Esophagus squamous epithelium (tissue), 5 donors: ENCODE measurements around the gene CCDC78. TPM values are rescaled to one million over a fixed set of nuclear protein-coding genes. Genes with fewer than 3 reads are reported as not detected.
A peak's percentile ranks its signal among the peaks of the same experiment; 100 is the strongest.

Experiments used
- DNase-seq: peaks from one replicate; lab custom pipeline; 2025; lab: John Stamatoyannopoulos, UW
- H3K27ac ChIP-seq, 4 donors: fragments of 200-600 bp; sonication (generic); one replicate each; pipeline ENCODE4 v1.5.1; 2016 to 2019; ENCODE audit warnings: mild to moderate bottlenecking in 1 of 4
- H3K27me3 ChIP-seq, 4 donors: fragments of 200-600 bp; sonication (generic); 1 replicate in 3 of 4; 2 replicates in 1 of 4; pipeline versions ENCODE4 v1.5.1 to v1.6.0; 2017 to 2021; ENCODE audit warnings: antibody characterized with exemption in 1 of 4
- H3K36me3 ChIP-seq, 3 donors: fragments of 200-600 bp; sonication (generic); one replicate each; pipeline ENCODE4 v1.5.1; 2016 to 2019
- H3K4me1 ChIP-seq, 3 donors: fragments of 200-600 bp; sonication (generic); one replicate each; pipeline ENCODE4 v1.5.1; 2017 to 2019
- H3K4me3 ChIP-seq, 4 donors: fragments of 200-600 bp; sonication (generic); 1 replicate in 3 of 4; 2 replicates in 1 of 4; pipeline ENCODE4 v1.5.1; 2016 to 2019; ENCODE audit warnings: mild to moderate bottlenecking in 2 of 4, moderate library complexity in 1 of 4
- H3K9me3 ChIP-seq, 3 donors: fragments of 200-600 bp; sonication (generic); one replicate each; pipeline ENCODE4 v1.5.1; 2016 to 2019
- POLR2A ChIP-seq, 4 donors: fragments of 450-650 bp; IDR thresholded peaks; one replicate each; pipeline ENCODE4 v1.6.1; 2017; ENCODE audit warnings: antibody characterized with exemption in 4 of 4, mild to moderate bottlenecking in 4 of 4, moderate library complexity in 3 of 4
- WGBS, 2 donors: methylation state at CpG; one replicate each; pipeline ENCODE4 v1.1.5; 2018; 5-methylcytosine and 5-hydroxymethylcytosine counted together
- intact Hi-C: fragments of 100-400 bp; cut with DNase I; formaldehyde crosslinking; loops from one replicate; pipeline ENCODE4 v1.15.0; 2022
- total RNA-seq, 4 donors: library from RNA; depleted of rRNA; stranded (reverse); fragments of >200 nt; gene quantifications; one replicate each; pipeline ENCODE4 v1.1.0, GENCODE V29; 2016
- TF ChIP-seq, protein P1 (sequence below), 6 experiments: fragments of 450-650 bp in 4 of 6; fragments of 200-600 bp in 2 of 6; sonication (generic) in 2 of 6; IDR thresholded peaks; one replicate each; pipeline ENCODE4 v1.5.1; 2016 to 2019; ENCODE audit warnings: antibody characterized with exemption in 6 of 6, mild to moderate bottlenecking in 4 of 6, moderate library complexity in 4 of 6
- donor health status: DM: yes; HTN: yes; CAD: no.

The CCDC78 gene
- total RNA-seq, 4 donors from 2014 or later = under 0.01 to 1.0 (median 0.47) TPM

DNA sequence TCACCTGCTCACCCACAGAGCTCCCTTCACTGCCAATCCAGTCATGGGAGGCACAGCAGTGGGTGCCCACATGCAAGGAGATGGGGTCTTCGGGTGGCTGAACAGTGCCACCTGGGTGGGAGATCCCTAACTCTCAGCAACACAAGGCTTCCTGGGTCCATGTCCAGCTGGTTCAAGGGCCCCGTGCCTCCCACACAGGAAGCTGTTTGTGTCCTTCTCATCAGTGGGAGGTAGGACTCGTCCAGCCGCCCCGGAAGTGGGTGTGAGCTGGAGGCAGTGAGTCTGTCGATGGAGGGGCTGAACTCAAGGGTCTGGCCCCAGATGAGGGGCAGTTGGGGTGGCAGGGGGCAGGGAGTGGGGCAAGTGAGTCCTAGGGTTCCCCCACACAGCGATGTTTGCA lies 22.2 kb downstream of the CCDC78 start:
- DNase-seq = no peak
- Histone ChIP-seq H3K27me3 (peaks cover 32 to 100% (median 52%) of the 10 kb centered on the region in 4 donors), H3K36me3 (no peaks in the 10 kb centered on the region), H3K4me1 (peaks cover 6 to 57% (median 27%) of the 10 kb centered on the region in 3 donors), H3K9me3 (no peaks in the 10 kb centered on the region), H3K27ac (no peak overlapping the region), H3K4me3 (no peak overlapping the region)
- WGBS, 2 donors = 60 to 67% methylated on average over 1 to 2 of the region's 7 CpGs
- intact Hi-C loops = no loop called here
- no peak for TF ChIP-seq POLR2A (IDR thresholded peaks at IDR 0.05)
- TF ChIP-seq, protein P1, sequence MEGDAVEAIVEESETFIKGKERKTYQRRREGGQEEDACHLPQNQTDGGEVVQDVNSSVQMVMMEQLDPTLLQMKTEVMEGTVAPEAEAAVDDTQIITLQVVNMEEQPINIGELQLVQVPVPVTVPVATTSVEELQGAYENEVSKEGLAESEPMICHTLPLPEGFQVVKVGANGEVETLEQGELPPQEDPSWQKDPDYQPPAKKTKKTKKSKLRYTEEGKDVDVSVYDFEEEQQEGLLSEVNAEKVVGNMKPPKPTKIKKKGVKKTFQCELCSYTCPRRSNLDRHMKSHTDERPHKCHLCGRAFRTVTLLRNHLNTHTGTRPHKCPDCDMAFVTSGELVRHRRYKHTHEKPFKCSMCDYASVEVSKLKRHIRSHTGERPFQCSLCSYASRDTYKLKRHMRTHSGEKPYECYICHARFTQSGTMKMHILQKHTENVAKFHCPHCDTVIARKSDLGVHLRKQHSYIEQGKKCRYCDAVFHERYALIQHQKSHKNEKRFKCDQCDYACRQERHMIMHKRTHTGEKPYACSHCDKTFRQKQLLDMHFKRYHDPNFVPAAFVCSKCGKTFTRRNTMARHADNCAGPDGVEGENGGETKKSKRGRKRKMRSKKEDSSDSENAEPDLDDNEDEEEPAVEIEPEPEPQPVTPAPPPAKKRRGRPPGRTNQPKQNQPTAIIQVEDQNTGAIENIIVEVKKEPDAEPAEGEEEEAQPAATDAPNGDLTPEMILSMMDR (IDR thresholded peaks at IDR 0.05) = no peak

DNA sequence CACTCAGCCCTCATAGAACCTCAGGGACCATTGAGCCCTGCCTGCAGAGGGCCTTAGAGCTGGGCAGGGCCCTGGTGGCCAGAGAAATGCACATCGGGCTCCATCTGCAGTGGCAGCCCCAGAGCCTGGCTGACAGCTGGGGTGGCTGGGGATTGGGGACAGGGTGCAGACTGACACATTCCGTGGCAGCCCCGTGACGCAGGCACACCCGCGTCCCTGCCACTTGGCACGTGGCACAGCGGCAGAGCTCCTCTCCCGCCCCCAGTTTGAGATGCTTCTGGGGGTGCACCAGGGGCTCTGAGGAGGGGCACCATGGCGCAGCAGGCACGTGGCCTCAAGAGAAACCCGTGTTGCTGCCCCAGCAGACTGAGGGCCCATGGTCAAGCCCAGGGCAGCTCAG lies 22.8 kb downstream of the CCDC78 start:
- Histone ChIP-seq H3K4me1 (peaks cover 6 to 56% (median 27%) of the 10 kb centered on the region in 3 donors), H3K4me3 (no peak overlapping the region), H3K36me3 (no peaks in the 10 kb centered on the region), H3K9me3 (no peaks in the 10 kb centered on the region), H3K27me3 (peaks cover 32 to 100% (median 50%) of the 10 kb centered on the region in 4 donors), H3K27ac (no peak overlapping the region)
- no peak for TF ChIP-seq POLR2A (IDR thresholded peaks at IDR 0.05)
- TF ChIP-seq, protein P1 (IDR thresholded peaks at IDR 0.05) = no peak
- intact Hi-C loops = no loop called here
- WGBS, 2 donors = 17% methylated on average over 1 of the region's 12 CpGs; no CpG with 5 or more reads in 1 of the 2 donors
- no peak for DNase-seq

DNA sequence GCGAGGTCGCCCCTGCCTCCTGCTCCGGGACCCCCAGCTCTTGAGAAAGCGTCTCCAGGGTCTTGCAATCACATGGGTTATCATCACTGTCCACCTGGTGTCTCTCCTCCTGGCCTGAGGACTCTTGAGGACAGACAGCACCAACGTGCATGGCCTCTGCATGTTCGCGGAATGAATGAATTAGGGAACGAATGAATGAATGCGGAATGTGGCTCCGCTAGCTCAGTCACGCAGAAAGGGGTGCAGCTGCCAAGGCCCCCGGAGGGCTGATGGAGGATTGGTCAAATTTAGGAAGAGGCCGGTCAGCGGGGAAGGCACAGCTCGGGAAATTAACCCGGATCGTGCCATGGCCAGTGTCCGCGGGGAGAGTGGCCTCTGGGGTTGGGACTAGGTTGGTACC lies 23.9 kb downstream of the CCDC78 start:
- no peak overlapping the region for H3K4me3 ChIP-seq
- no peaks in the 10 kb centered on the region for H3K36me3 ChIP-seq
- no peak overlapping the region for H3K27ac ChIP-seq
- no peaks in the 10 kb centered on the region for H3K9me3 ChIP-seq
- peaks cover 6 to 45% (median 27%) of the 10 kb centered on the region in 3 donors for H3K4me1 ChIP-seq
- TF ChIP-seq, protein P1 (IDR thresholded peaks at IDR 0.05) = no peak
- TF ChIP-seq POLR2A (IDR thresholded peaks at IDR 0.05) = no peak
- 81 to 94% methylated on average over 7 to 16 of the region's 19 CpGs for WGBS, 2 donors
- no peak for DNase-seq
- H3K27me3 ChIP-seq = peaks cover 32 to 100% (median 48%) of the 10 kb centered on the region in 4 donors
- intact Hi-C loops = no loop called here

DNA sequence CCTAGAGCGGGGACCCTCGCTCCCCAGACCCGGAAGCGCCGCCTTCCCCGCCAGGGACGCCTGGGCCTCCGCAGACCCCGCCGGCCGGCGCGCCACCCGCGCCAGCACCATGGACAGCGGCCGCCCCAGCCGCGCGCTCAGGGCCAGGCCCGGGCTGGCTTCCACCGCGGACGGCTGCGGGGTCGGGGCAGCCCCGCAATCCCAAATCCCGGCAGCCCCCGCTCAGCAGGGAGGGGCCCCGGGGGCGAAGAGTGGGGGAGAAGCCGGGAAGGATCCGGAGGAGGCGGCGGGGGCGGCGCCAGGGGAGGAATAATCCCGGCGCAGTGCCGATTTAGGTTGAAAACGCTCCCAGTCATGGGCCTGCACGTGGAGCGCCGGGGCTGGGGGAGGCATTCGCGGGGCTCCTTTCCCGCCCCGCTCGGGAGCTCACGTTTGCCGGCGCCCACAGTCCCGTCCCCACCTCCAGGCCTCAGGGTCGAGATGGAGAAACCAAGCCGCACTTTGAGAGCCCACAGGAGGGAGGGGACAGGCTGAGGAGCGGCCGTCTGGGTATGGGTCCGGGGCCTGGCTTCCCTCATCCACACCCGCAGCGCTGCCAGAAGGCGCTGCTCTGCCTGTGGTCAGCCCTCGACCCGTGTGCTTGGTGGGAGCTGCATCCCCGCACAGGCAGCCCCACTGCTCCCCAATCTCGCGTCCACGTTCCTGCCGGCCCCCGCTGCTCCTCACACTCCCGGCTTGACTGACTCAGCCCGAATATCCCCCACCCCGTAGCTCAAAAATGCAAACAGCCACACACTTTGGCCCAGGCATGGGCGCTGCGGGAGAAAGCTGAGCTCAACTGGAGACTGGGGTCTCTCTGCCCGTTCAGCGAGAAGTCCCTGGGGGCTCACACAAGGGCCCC lies 25.3 kb downstream of the CCDC78 start:
- TF ChIP-seq POLR2A (IDR thresholded peaks at IDR 0.05) = no peak
- TF ChIP-seq, protein P1 (IDR thresholded peaks at IDR 0.05) = no peak
- Histone ChIP-seq H3K4me1 (peaks cover 5 to 38% (median 26%) of the 10 kb centered on the region in 3 donors), H3K4me3 (peak overlapping the region in 1 of 4 donors; percentile 3), H3K27ac (no peak overlapping the region), H3K9me3 (no peaks in the 10 kb centered on the region), H3K36me3 (no peaks in the 10 kb centered on the region), H3K27me3 (peaks cover 27 to 100% (median 38%) of the 10 kb centered on the region in 4 donors)
- no peak for DNase-seq
- 4 to 11% methylated on average over 4 to 13 of the region's 76 CpGs for WGBS, 2 donors
- intact Hi-C loops = no loop called here
